Panc1 (cell line): ENCODE measurements around the gene CCDC85C. TPM values are rescaled to one million over a fixed set of nuclear protein-coding genes. Genes with fewer than 3 reads are reported as not detected.

Experiments
- ATAC-seq: fragments of 200-7000 bp; cut with Tn5 transposase; 2 replicates; pipeline ENCODE4 v1.9.1; 2020; ENCODE audit warnings: mild to moderate bottlenecking, moderate library complexity
- BruUV-seq: library from RNA; stranded (reverse); fragments of 400-500 nt; replicated peaks from 2 replicates; lab custom pipeline; 2021; lab: Mats Ljungman, UMichigan
- CTCF ChIA-PET: fragments of 300-600 bp; sonication (Branson Sonifier 250); formaldehyde crosslinking; loops from one replicate; lab custom pipeline; 2022; ENCODE audit warnings: antibody characterized with exemption; lab: Charles Lee
- POLR2A ChIA-PET: fragments of 300-600 bp; sonication (Branson Sonifier 250); formaldehyde crosslinking; loops from one replicate; lab custom pipeline; 2022; ENCODE audit warnings: antibody characterized with exemption; lab: Charles Lee
- DNase-seq: peaks from one replicate; pipeline ENCODE4 v3.0.0-alpha.2; 2010; ENCODE audit warnings: low read depth, low spot score
- H3K27ac ChIP-seq: 2 replicates; pipeline ENCODE4 v1.5.1; 2011; ENCODE audit warnings: mild to moderate bottlenecking, low read length, inconsistent platforms
- H3K27me3 ChIP-seq: fragments of 200-500 bp; sonication (Bioruptor generic); 2 replicates; pipeline ENCODE4 v1.6.0; 2014; ENCODE audit warnings: low read length, inconsistent platforms; ENCODE audit not compliant: control insufficient read depth, insufficient read depth
- H3K36me3 ChIP-seq: fragments of 200-500 bp; sonication (Bioruptor generic); 2 replicates; pipeline ENCODE4 v1.5.1; 2014; ENCODE audit warnings: inconsistent platforms, mild to moderate bottlenecking, low read length, moderate library complexity; ENCODE audit not compliant: control insufficient read depth, insufficient read depth
- H3K4me1 ChIP-seq: 2 replicates; pipeline ENCODE4 v1.5.1; 2011; ENCODE audit warnings: inconsistent platforms, mild to moderate bottlenecking, low read length, moderate library complexity; ENCODE audit not compliant: control insufficient read depth, insufficient read depth
- H3K4me3 ChIP-seq, 2 experiments: 2 replicates each; pipeline ENCODE4 v1.5.1; 2011 to 2012; ENCODE audit warnings: low read depth in 2 of 2, low read length in 2 of 2, mild to moderate bottlenecking in 2 of 2, inconsistent platforms in 1 of 2, moderate library complexity in 1 of 2
- H3K9me3 ChIP-seq: fragments of 200-500 bp; sonication (Bioruptor generic); 2 replicates; pipeline ENCODE4 v1.5.1; 2014; ENCODE audit warnings: low read depth, mild to moderate bottlenecking, inconsistent platforms, low read length, moderate library complexity; ENCODE audit not compliant: control insufficient read depth, insufficient read depth
- CTCF ChIP-seq: fragments of 450-650 bp; IDR thresholded peaks from 2 replicates; pipeline ENCODE4 v1.5.1; 2017; ENCODE audit warnings: mild to moderate bottlenecking
- POLR2AphosphoS5 ChIP-seq: IDR thresholded peaks from 2 replicates; pipeline ENCODE4 v1.6.1; 2012; ENCODE audit warnings: mild to moderate bottlenecking, low read depth, low read length, moderate library complexity
- SIN3A ChIP-seq: IDR thresholded peaks from 2 replicates; pipeline ENCODE4 v1.6.1; 2012; ENCODE audit warnings: low read depth, mild to moderate bottlenecking, low read length, moderate library complexity, borderline replicate concordance; ENCODE audit not compliant: insufficient read depth
- TCF7L2 ChIP-seq: IDR thresholded peaks from 2 replicates; pipeline ENCODE4 v1.6.1; 2011; ENCODE audit warnings: mild to moderate bottlenecking, low read depth, low read length, inconsistent platforms
- in situ Hi-C: cut with HindIII; loops from 2 replicates; pipeline ENCODE4 v1.10.0; 2016; ENCODE audit warnings: low sequenced_read_pairs, low pct_unique_long_range_greater_than_20kb
- intact Hi-C: fragments of 100-400 bp; cut with micrococcal nuclease; formaldehyde crosslinking; loops from one replicate; pipeline ENCODE4 v1.10.0; 2022; ENCODE audit not compliant: unreplicated experiment
- total RNA-seq: library from RNA; stranded (reverse); gene quantifications from one replicate; pipeline ENCODE4 v1.2.1, GENCODE V29; 2021; ENCODE audit not compliant: unreplicated experiment
- TF ChIP-seq, protein P1 (sequence below), 2 experiments: IDR thresholded peaks; 2 replicates each; pipeline ENCODE4 v1.6.1; 2011 to 2012; ENCODE audit warnings: low read depth in 2 of 2, control low read depth in 1 of 2, low read length in 1 of 2, mild to moderate bottlenecking in 1 of 2, moderate library complexity in 1 of 2; ENCODE audit not compliant: insufficient read depth in 1 of 2

The CCDC85C gene
- total RNA-seq, 1 experiment from 2014 or later = 96.6 TPM

GRCh38 chr14:99599393-99599792 lies 4.6 kb downstream of the CCDC85C start:
- H3K4me1 ChIP-seq = peaks cover 66% of the 10 kb centered on the region
- no TSS peak for BruUV-seq
- CTCF ChIA-PET = no interaction called here
- H3K4me3 ChIP-seq = no peak overlapping the region
- DNase-seq (no peak), ATAC-seq (no peak)
- H3K36me3 ChIP-seq = no peaks in the 10 kb centered on the region
- H3K27ac ChIP-seq = 0 out of 2 replicates have a peak overlapping the region, but pooled peaks have one; percentile 44
- H3K9me3 ChIP-seq = no peaks in the 10 kb centered on the region
- H3K27me3 ChIP-seq = no peaks in the 10 kb centered on the region
- in situ Hi-C loops (no loop called here), intact Hi-C loops (no loop called here)
- POLR2A ChIA-PET = interaction anchor here (1.0 kb wide), 1 partner anchor 8 kb away, joined by 3 read pairs; no protein-coding TSS in a partner anchor
- TF ChIP-seq CTCF (no peak), TCF7L2 (no peak), POLR2AphosphoS5 (no peak), SIN3A (no peak)
- TF ChIP-seq, protein P1, sequence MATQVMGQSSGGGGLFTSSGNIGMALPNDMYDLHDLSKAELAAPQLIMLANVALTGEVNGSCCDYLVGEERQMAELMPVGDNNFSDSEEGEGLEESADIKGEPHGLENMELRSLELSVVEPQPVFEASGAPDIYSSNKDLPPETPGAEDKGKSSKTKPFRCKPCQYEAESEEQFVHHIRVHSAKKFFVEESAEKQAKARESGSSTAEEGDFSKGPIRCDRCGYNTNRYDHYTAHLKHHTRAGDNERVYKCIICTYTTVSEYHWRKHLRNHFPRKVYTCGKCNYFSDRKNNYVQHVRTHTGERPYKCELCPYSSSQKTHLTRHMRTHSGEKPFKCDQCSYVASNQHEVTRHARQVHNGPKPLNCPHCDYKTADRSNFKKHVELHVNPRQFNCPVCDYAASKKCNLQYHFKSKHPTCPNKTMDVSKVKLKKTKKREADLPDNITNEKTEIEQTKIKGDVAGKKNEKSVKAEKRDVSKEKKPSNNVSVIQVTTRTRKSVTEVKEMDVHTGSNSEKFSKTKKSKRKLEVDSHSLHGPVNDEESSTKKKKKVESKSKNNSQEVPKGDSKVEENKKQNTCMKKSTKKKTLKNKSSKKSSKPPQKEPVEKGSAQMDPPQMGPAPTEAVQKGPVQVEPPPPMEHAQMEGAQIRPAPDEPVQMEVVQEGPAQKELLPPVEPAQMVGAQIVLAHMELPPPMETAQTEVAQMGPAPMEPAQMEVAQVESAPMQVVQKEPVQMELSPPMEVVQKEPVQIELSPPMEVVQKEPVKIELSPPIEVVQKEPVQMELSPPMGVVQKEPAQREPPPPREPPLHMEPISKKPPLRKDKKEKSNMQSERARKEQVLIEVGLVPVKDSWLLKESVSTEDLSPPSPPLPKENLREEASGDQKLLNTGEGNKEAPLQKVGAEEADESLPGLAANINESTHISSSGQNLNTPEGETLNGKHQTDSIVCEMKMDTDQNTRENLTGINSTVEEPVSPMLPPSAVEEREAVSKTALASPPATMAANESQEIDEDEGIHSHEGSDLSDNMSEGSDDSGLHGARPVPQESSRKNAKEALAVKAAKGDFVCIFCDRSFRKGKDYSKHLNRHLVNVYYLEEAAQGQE (IDR thresholded peaks at IDR 0.05; ENCODE audit: insufficient read depth in 1 of 2, low read depth in 2 of 2, low read length in 1 of 2) = no peak

- no peaks in the 10 kb centered on the region for H3K9me3 ChIP-seq
- no peak overlapping the region for H3K4me3 ChIP-seq
- ChIA-PET CTCF (no interaction called here), POLR2A (interaction anchor here (1.0 kb wide), 1 partner anchor 9 kb away, joined by 3 read pairs; no protein-coding TSS in a partner anchor)
- TF ChIP-seq, protein P1 (IDR thresholded peaks at IDR 0.05; ENCODE audit: insufficient read depth in 1 of 2, low read depth in 2 of 2, low read length in 1 of 2) = no peak
- TF ChIP-seq POLR2AphosphoS5 (no peak), TCF7L2 (no peak), SIN3A (no peak), CTCF (no peak)
- in situ Hi-C loops (no loop called here), intact Hi-C loops (no loop called here)
- no peak for DNase-seq
- H3K4me1 ChIP-seq = peaks cover 69% of the 10 kb centered on the region
- H3K36me3 ChIP-seq = no peaks in the 10 kb centered on the region
- no peaks in the 10 kb centered on the region for H3K27me3 ChIP-seq
- no peak for ATAC-seq
- BruUV-seq = no TSS peak
- H3K27ac ChIP-seq = peak overlapping the region; percentile 52; the same call in 1 of the 2 replicates
These were observed 5.2 kb downstream of the CCDC85C start for GRCh38 chr14:99598774-99599173.
